NK-92 treated with Interleukin-12 subunit alpha and Interleukin-12 subunit beta, amount 100 ng/mL, for 24 hours (cell line): ENCODE results near the gene C19orf73.
"Not testable (repeated sequence)": the region's sequence is repeated elsewhere in the genome, so short reads cannot be mapped to it uniquely, and the experiment has no call there.

ENCODE experiments used
- DNase-seq: peaks from one replicate; lab custom pipeline; 2025; lab: John Stamatoyannopoulos, UW

C19orf73 gene

GRCh38 chr19:49101160-49101559, 17.8 kb downstream of the C19orf73 start:
- no peak for DNase-seq

GRCh38 chr19:49098795-49099194, 20.1 kb downstream of the C19orf73 start:
- no peak for DNase-seq

GRCh38 chr19:49097453-49098288, 21.3 kb downstream of the C19orf73 start:
- DNase-seq, result peak; percentile 22

- DNase-seq, result no peak
Observed at GRCh38 chr19:49094505-49095482, 24.1 kb downstream of the C19orf73 start.

- DNase-seq, result no peak
Observed at GRCh38 chr19:49092686-49093085, 26.3 kb downstream of the C19orf73 start.

DNA sequence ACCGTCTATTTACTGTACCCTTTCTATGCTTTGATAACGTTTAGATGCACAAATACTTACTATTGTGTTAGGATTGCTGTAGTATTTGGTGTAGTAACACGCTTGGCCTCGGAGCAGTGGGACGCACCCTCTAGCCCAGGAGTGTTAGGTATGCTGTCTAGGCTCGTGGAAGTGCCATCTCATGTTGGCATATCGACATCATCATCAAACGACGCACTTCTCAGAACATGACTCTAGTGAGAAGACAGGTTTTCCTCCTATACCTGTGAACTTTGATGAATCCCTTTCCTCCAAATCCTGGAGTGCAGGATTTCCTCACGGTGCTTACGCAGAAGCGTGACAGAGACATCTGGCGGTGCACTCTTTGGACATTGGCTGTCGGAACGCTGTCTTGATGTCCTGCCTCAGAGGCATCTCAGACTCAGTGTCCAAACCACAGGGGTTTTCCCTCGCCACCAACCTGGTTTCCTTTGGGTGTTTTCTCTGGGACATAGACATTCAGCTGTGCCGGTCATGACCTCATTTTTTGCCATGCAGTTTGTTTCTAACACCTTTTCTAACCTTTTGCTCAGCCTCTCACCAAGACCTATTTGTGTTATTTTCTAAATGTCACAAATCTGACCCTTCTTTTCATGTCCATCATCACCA, 27.4 kb downstream of the C19orf73 start:
- no peak for DNase-seq

- no peak for DNase-seq
Observed at GRCh38 chr19:49086296-49086695, 32.6 kb downstream of the C19orf73 start.

- no peak for DNase-seq
Observed at GRCh38 chr19:49085868-49086232, 33.1 kb downstream of the C19orf73 start.

DNA sequence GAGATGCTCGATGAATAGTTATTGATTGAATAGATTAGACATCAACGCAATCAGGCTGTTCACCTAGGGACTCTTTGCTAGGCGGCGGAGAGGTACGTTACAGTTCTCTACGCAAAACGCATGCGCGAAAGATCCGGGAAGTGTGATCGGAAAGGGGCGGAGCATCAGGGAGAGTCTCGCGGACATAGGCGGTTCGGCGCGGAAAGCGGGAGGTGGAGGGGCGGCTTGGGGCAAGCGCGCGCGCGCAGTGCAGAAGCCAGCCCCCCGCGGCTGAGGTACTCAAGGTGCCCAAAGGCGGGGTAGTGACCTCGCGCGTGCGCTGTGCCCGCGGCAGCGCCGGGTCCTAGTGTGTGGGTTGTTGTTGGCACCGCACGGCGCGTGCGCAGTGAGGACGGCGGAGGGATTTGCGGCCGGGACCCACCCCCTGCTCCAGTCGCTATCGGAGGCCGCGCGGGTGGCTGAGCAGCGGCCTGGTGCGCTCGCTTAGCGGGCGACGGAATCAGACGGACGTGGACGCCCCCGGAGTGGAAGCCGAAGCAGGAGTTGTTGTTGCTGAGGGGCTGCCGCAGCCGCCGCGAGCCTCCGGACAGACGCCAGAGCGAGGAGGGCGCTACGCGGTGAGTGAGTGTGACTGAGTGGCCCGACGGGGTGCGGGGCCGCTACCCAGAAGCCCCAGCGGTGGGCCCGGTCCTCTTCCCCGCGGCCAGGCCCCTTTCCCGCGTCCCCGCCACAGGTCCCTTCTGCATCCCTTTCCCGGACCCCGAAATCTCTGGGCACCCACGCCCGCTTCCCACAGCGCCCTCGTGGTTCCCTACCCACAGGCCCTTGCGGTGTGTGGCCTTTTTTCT, 33.7 kb downstream of the C19orf73 start, which contains the start of gene SNRNP70:
Gene SNRNP70, plus strand, starts transcription at position 432 of the 848 bp plus-strand sequence. CDS start 964 bp downstream, outside the sequence.
- peak; percentile 99 for DNase-seq

GRCh38 chr19:49084206-49085019, 34.5 kb downstream of the C19orf73 start:
- DNase-seq, result no peak

DNA sequence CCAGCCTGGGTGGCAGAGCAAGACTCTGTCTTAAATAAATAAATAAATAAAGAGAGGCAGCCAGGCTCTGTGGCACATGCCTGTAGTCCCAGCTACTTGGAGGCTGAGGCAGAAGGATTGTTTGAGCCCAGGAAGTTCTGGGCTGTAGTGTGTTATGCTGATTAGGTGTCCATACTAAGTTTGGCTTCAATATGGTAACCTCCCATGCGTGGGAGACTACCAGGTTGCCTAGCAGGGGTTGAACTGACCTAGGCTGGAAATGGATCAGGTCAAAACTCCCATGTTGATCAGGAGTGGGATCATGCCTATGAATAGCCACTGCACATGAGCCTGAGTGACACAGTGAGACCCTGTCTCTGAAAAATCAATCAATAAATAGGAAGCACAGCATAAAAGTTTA, 37.7 kb downstream of the C19orf73 start:
- DNase-seq, result no peak

GRCh38 chr19:49080392-49080791, 38.6 kb downstream of the C19orf73 start:
- DNase-seq, result no peak

DNA sequence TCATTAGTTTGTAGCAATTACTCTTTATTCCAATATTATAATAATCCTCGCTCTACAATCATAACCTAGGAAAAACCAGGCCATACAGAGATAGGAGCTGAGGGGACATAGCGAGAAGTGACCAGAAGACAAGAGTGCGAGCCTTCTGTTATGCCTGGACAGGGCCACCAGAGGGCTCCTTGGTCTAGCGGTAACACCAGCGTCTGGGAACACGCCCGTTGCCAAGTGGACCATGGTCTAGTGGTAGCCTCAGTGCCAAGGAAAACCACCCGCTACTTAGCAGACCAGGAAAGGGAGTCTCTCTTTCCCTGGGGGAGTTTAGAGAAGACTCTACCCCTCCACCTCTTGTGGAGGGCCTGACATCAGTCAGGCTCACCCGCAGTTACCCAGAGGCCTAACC, 44.1 kb downstream of the C19orf73 start:
- DNase-seq, result not testable (repeated sequence)

DNA sequence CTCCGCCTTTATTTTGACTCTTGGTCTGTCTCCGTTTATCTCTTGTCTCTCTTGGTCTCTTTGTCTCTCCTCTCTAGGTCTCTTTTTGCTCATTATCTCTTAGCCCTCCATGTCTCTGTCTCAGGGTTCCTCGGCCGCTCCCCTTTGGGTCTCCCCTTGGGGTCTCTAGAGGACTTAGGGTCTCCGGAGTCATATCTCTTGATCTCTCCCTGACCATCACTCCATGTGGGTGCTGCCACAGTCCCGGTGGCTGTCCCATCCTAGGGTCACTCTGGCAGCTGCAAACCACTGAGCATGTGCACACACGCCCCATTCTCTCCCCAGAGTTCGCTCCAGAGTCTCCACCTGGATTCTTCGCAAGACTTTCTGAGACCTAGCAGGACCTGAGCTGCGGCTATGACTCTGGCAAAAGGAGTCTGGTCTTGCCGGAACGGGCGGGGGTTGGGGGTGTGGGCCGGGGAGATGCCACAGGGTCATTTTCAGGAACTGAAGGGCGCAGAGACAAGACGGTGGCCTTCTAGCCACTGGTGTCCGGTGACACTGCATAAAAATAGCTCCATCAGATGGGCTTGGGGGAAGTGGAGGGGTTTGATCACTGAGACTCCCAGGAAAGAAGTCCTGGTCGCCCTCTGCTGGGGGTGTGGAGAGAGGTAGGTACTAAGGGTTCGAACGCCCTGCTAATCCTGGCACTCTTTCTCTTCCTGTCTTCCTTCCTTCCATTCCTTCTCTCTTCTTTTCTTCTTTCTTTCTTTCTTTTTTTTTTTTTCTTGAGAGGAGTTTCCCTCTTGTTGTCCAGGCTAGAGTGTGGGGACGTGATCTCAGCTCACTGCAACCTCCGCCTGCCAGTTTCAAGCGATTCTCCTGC, 45.2 kb downstream of the C19orf73 start:
- DNase-seq, result no peak

DNA sequence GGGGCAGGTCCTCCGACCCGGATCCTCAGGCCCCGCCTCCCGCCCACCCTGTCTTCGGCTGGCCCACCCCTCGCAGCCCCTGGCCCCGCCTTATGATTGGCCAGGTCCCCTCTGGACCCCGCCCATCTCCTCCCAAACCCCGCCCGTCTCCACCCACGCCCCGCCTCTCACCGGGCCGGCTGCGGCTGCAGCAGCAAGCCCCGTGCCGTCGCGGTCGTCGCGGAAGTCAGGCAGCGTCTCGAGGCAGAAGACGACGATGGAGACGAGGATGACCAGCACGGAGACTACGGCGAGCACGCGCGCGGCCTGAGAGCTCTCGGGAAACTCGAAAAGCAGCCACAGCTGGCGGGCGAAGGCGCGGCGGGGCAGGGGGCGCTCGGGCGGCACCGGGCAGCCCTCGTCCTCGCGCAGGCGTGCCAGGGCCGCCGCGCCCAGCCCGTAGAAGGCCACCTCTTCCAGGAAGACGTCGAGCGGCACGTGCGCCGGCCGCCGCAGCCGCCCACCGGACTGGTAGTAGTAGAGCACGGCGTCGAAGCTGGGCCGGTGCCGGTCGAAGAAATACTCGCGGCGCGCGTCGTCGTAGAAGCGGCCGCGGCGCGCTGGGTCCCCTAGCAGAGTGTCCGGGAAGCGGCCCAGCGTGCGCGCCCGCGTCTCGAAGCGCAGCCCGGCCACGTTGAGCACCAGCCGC, 46.9 kb downstream of the C19orf73 start:
- DNase-seq, result no peak

- DNase-seq, result no peak
Observed at GRCh38 chr19:49070416-49070815, 48.5 kb downstream of the C19orf73 start.

- no peak for DNase-seq
Observed at GRCh38 chr19:49069026-49069425, 49.9 kb downstream of the C19orf73 start.
